ENCODE data around the gene FOXD2. TPM values are rescaled to one million over a fixed set of nuclear protein-coding genes. Genes with fewer than 3 reads are reported as not detected.

The FOXD2 gene
- total RNA-seq, 6 experiments from 2014 or later, result 0.19 to 0.31 (median 0.21) TPM

- Mint-ChIP-seq H3K27me3 (ENCODE audit: insufficient read depth) (peaks cover 36% of the 10 kb centered on the region), H3K36me3 (ENCODE audit: low read depth) (peaks cover 4% of the 10 kb centered on the region; the same call in 1 of the 2 replicates), H3K9me3 (peaks cover 6% of the 10 kb centered on the region; the same call in 1 of the 2 replicates), H3K4me1 (ENCODE audit: low read depth) (no peaks in the 10 kb centered on the region), H3K4me3 (peak overlapping the region; percentile 8; the same call in 1 of the 2 replicates), H3K27ac (no peak overlapping the region)
- no peak for DNase-seq
- no peak for TF ChIP-seq CTCF (IDR thresholded peaks at IDR 0.05)
These were observed 7.0 kb downstream of the FOXD2 start for GRCh38 chr1:47444562-47445465.

GRCh38 chr1:47445823-47446550 is 8.1 kb downstream of the FOXD2 start:
- TF ChIP-seq CTCF (IDR thresholded peaks at IDR 0.05), result no peak

GRCh38 chr1:47448462-47449222 is 10.8 kb downstream of the FOXD2 start:
- no peaks in the 10 kb centered on the region for H3K4me1 Mint-ChIP-seq (ENCODE audit: low read depth)
- H3K27me3 Mint-ChIP-seq (ENCODE audit: insufficient read depth), result peaks cover 37% of the 10 kb centered on the region
- DNase-seq, result no peak
- peaks cover 4% of the 10 kb centered on the region; the same call in 1 of the 2 replicates for H3K36me3 Mint-ChIP-seq (ENCODE audit: low read depth)
- H3K4me3 Mint-ChIP-seq, result no peak overlapping the region
- peaks cover 6% of the 10 kb centered on the region; the same call in 1 of the 2 replicates for H3K9me3 Mint-ChIP-seq
- H3K27ac Mint-ChIP-seq, result no peak overlapping the region
- no peak for TF ChIP-seq CTCF (IDR thresholded peaks at IDR 0.05)

More at GRCh38 chr1:47445823-47446550, 8.1 kb downstream of the FOXD2 start:
- H3K4me3 Mint-ChIP-seq, result no peak overlapping the region
- H3K4me1 Mint-ChIP-seq (ENCODE audit: low read depth), result no peaks in the 10 kb centered on the region
- H3K27ac Mint-ChIP-seq, result no peak overlapping the region
- peaks cover 36% of the 10 kb centered on the region for H3K27me3 Mint-ChIP-seq (ENCODE audit: insufficient read depth)
- no peak for DNase-seq
- peaks cover 6% of the 10 kb centered on the region; the same call in 1 of the 2 replicates for H3K9me3 Mint-ChIP-seq
- H3K36me3 Mint-ChIP-seq (ENCODE audit: low read depth), result peaks cover 4% of the 10 kb centered on the region; the same call in 1 of the 2 replicates

GRCh38 chr1:47449822-47450552 is 12.1 kb downstream of the FOXD2 start:
- DNase-seq, result no peak
- peak; percentile 67 for TF ChIP-seq CTCF (IDR thresholded peaks at IDR 0.05)
- no peaks in the 10 kb centered on the region for H3K36me3 Mint-ChIP-seq (ENCODE audit: low read depth)
- no peaks in the 10 kb centered on the region for H3K9me3 Mint-ChIP-seq
- no peaks in the 10 kb centered on the region for H3K4me1 Mint-ChIP-seq (ENCODE audit: low read depth)
- no peak overlapping the region for H3K4me3 Mint-ChIP-seq
- H3K27ac Mint-ChIP-seq, result no peak overlapping the region
- H3K27me3 Mint-ChIP-seq (ENCODE audit: insufficient read depth), result peaks cover 28% of the 10 kb centered on the region
